CD4-positive, alpha-beta T cell treated with Interferon gamma for 1 hour (primary cell): Measurements from ENCODE around the gene CNOT6.
"Not testable (repeated sequence)": the region's sequence is repeated elsewhere in the genome, so short reads cannot be mapped to it uniquely, and the experiment has no call there.

Experiments
- DNase-seq: peaks from one replicate; pipeline ENCODE4 v3.0.0-alpha.2; 2020

CNOT6 gene

DNA sequence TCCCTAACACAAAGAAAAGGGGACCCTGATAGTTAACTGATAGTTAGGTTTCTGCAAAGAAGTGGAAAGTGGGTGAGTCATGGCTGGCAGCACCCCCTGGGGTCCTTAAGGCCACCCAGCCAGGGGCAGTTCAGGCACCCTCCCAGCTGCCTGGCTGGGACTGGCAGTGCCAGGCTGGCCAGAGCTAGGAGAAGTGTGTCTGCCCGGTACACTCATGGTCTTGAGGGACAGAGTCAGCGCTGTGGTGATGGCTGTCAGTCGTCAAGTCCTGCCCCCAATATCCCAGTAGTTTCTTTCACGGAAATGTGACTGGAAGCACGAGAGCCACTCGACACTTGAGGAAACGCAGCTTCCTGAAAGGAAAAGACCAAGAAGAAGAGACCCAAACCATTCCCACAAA is 22.3 kb upstream of the CNOT6 start:
- no peak for DNase-seq

DNA sequence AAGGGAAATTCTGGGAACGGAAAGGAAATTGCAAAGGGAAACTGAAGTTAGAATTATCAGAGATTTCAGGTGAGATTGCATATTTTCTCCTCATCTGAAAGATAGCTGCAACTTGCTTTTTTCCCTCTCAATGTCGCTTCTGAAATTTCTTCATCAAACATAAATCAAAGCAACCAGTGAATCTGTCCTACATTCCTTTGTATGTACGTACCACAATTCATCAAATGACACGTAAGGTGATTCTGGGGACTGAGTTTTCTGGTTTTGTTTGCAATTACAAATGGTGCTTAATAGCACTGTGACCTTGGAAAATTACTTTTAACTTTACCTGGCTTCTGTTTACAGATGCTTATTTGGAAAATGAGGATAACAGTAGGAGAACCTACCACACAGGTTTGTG is 21.9 kb upstream of the CNOT6 start:
- DNase-seq: no peak

DNA sequence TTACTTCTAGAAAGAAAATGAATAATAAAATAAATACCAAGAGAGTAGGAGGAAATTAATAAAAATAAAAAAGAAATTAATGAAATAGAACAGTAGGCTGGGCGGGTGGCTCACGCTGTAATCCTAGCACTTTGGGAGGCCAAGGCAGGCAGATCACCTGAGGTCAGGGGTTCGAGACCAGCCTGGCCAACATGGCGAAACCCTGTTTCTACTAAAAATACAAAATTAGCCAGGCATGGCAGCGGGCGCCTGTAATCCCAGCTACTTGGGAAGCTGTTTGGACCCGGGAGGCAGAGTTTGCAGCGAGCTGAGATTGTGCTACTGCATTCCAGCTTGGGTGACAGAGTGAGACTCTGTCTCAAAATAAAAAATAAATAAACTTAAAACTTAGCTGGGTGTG is 20.8 kb upstream of the CNOT6 start:
- not testable (repeated sequence) for DNase-seq

DNA sequence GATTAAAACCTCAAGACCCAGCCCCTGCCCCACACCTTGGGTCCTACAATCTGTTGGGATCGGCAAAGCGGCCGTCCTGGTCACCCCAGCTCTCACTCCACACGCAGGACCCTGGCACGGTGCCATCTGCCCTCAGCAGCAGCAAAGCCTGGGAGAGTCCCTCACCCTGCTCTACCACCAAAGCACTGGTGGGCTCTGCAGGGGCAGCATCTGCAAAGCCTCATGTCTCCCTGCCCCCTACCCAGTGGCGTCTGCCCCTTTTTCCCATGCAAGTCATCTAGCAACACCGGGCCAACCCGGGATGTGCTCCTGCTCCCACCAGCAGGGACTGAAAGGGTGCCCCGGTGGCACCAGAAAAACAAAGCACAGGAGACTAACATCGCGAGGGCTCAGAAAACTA is 19.6 kb upstream of the CNOT6 start:
- DNase-seq: no peak

DNA sequence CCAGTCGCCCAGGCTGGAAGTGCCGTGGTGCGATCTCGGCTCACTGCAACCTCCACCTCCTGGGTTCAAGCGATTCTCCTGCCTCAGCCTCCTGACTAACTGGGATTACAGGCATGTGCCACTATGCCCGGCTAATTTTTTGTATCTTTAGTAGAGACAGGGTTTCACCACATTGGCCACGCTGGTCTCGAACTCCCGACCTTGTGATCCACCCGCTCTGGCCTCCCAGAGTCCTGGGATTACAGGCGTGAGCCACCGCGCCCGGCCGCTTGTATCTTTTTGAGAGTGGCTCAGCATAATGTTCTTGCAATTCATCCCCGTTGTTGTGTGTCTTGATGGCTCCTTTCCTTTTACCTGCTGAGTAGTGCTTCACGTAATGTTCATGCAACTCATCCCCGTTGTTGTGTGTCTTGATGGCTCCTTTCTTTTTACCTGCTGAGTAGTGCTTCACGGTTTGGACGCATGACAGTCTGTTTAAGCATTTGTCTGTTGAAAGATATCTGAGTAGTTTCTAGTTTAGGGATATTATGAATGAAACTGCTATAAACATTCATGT is 18.1 kb upstream of the CNOT6 start:
- DNase-seq: not testable (repeated sequence)

DNA sequence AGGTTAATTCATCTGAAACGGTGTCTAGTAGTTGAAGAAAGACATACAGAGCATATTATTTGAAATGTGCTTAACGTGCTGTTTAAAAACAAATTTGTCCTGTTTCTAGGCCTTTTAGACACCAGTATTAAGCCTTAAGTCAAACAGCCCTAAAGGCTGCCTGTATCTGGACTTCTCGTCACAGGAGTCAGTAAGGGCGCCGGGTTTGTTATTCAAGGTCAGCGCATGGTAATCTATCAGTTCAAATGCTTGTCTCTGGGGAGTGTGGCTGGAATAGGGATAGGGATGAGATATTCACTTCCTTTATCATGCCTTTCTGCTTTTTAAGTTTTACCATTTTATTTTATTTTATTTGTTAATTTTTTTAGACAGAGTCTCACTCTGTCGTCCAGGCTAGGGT is 9.4 kb upstream of the CNOT6 start:
- no peak for DNase-seq

DNA sequence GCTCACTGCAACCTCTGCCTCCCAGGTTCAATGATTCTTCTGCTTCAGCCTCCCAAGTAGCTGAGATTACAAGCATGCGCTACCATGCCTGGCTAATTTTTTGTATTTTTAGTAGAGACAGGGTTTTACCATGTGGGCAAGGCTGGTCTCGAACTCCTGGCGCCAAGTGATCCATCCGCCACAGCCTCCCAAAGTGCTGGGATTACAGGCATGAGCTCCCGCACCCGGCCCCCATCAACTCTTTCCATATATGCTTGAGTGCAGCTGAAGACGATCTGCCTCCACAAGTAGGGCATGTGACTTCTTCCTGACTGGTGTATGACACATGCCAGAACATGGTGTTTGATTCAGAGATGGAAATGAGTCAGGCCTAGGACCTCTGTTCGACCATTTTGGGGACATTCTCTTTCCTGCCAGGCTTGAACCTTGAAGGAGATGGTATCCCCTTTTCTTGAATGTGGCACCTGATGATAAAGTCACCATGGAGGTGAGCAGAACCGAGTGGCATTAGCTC is 7.5 kb upstream of the CNOT6 start:
- DNase-seq: no peak

DNA sequence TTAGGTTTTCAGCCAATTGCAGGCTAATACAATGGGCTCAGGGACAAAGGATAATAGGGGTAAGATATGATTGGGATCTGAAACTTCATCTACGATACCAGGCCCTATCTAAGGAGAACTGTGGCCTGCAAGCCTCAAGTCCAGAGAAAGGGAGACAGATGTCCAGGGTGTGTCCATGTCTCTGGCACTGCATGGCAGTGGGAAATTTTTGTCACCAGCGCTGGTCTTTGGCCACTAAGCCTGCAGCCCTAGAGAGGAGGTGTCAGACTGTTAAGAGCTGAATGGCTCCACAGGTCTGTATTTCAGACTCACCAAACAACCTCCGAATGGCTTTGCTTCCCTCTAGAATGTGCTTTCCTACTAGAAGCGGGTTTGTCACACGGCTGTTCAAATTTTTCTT is 6.6 kb upstream of the CNOT6 start:
- no peak for DNase-seq

DNA sequence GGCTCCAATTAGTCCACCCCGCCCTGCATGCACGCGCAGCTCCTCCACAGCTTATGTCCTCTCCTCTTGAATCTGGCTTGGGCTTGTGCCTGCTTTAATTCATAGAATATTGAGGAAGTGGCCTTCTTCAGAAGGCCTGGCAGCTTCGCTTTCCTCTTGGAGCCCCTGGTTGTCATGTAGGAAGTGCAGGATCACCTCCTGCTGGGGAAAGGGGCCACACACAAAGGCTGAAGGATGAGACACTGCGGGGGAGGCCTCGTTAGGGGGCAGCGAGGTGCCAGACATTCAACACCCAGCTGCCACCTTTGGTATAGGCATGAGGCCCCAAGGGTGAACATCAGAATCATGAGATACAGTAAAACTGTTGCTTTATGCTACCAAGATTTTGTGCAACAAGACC is 2.7 kb upstream of the CNOT6 start:
- no peak for DNase-seq

DNA sequence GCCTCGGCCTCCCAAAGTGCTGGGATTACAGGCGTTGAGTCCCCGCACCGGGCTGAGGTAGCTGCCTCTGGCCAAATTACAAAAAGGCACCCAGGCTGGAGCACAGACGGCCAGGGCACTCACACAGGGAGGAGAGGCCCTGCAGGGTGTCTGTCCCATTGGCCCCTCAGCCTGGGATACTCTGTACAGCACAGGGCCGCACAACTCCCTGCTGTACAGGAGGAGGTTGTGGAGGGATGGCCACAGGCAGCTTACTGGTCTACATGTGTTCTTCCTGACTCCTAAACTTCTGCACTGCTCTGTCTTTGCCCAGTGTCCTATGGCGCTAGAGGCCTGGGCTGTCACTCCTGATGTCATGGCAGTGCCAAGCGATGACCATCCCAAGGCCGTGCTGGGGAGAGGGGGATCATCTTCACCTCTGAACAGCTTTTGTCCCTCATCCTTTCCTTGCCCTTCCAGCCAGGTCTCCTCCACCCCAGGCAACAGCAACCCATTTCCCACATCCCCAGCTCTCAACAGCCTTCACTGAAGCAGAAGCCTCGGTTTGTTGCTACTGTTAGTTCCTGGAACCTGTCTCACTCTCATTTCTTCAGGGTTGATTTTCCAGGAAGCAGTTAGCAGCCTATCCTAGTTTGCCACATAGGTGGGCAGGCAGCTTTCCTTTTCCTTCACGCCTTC is 1.8 kb upstream of the CNOT6 start:
- no peak for DNase-seq

DNA sequence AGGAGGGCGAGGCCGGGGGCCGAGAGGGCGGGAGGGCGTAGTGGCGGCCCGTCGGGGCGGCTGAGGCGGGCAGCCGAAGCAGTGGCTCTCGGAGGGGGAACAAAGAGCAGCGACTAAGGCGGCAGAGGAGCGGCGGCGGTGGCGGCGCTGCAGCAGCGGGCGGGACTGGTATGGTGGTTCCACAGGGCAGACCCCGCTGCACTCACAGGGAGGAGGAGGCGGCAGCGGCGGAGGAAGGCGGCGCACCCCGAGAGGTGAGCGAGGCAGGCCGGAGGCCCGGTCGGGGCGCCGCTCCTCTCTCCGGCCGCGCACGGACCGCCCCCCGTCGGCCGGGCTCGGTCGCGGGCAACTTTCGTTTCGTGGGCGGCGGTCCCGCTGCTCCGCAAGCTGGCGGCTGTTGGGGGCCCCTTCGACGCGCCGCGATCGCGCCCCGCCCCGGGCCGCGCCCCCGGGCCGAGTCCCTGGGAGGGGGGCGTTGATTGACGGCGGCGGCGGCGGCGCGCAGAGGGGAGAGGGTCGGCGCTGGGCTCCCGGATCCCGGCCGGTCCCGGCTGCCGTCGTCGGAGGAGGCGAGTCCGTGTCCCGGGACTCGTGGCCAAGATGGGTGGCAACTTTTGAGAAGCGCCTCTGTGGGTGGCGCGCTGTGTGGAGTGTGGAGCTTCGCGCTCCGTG is 467 bp downstream of the CNOT6 start:
- no peak for DNase-seq

DNA sequence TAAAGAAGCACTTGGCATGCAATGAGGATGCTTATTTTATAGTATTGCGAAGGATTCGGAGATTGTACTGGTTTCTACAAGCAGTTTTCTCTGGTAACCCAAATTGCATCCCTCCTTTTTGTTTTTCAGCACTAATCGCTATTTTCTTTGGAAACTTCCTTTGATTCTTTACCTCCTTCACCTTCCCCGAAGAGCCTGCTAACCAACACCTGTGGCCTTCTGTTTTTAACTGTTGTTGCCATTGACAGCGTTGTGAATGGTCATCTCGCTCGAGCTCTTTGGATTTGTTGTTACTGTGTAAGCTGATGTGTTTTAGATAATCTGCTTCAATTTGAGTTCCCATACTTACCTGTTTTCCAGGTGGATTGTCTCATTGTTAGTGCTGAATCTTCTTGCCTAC is 1.1 kb downstream of the CNOT6 start:
- no peak for DNase-seq

DNA sequence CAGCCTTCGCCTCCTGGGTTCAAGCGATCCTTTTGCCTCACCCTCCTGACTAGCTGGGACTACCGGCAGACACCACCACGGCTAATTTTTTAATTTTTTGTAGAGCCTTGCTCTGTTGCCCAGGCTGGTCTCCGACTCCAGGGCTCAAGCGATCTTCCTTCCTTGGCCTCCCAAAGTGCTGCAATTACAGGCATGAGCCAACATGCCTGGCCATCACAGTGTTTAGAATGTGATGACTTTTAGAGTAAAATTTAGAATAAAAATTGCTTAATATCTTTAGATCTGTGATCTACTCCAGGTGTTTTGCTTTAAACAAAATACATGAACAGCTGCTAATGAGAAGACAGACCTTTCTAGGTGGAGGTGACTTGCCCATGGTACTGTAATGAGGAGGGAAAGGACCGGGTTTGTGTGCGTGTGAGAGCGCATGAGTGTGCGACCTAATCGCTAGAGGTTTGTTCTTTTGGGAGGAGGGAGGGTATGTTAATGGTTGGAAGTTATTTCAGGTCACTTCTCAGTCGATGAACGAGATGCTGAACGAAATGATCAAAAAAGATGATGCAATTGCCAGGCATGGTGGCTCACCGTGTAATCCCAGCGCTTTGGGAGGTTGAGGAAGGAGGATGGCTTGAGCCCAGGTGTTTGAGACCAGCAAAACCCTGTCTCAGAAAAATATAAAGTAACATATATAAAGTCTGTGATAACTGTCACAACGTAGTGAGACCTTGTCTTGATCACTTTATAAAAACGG is 2.0 kb downstream of the CNOT6 start:
- no peak for DNase-seq

DNA sequence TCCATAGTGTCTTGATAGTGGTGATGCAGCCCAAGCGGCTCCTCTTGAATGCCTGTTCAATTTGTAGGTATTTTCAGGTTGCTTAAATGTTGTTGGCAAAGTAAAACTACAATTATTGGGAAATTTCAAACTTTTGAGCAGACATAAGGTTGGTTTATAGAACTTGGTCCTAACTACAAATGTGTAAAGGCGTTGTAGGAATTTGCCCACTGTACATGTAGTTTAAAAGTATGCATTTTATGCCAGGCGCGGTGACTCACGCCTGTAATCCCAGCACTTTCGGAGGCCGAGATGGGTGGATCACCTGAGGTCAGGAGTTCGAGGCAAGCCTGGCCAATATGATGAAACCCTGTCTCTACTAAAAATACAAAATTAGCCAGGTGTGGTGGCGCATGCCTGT is 2.6 kb downstream of the CNOT6 start:
- DNase-seq: not testable (repeated sequence)

DNA sequence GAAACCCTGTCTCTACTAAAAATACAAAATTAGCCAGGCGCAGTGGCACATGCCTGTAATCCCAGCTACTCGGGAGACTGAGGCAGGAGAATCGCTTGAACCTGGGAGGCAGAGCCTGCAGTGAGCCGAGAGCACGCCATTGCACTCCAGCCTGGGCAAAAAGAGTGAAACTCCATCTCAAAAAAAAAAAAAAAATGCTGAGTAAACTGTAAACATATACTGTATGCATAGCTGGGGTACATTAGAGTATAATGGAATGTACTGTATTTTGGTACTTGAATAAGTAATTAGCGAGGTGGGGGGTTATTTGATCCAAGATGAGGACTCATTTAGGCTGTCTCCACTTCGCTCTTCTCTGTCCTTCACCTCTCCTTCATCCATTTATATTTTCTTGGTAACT is 3.7 kb downstream of the CNOT6 start:
- DNase-seq: not testable (repeated sequence)

DNA sequence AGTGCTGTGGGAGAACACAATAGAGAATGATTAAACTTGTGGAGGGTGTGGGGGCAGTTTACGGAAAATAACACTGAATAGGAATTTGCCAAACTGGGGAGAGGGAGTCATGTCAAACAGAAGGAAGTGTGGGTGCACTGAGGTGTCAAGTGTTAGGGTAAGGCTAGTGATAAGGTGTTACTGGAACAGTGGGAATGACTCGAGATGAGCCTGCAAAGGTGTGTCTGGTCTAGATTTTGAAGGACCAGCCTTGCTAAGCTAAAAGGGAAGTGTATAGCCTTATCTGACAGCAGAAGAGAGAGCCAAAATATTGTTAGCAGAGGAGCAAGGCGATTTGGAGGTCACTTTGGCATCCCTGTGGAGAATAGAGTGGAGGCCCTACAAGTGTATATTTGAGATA is 4.2 kb downstream of the CNOT6 start:
- DNase-seq: no peak

DNA sequence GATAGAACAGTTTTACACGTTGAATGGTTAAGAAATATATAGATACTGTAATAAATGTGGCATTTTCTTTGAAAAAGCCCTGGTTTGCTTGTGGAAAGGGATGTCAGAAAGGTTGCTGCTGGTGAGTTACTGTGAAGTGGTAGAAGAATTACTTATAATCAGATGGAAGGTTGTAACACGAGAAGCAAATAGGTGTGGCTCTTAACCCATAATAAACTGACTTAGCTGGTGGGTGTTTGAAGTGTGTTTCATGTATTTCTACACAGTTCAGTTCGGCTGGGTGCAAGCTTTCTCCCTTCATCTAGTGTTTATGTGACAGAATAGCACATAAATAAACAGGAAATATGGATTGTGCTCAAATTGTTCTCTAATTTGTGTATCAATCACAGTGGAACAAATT is 5.5 kb downstream of the CNOT6 start:
- DNase-seq: no peak

DNA sequence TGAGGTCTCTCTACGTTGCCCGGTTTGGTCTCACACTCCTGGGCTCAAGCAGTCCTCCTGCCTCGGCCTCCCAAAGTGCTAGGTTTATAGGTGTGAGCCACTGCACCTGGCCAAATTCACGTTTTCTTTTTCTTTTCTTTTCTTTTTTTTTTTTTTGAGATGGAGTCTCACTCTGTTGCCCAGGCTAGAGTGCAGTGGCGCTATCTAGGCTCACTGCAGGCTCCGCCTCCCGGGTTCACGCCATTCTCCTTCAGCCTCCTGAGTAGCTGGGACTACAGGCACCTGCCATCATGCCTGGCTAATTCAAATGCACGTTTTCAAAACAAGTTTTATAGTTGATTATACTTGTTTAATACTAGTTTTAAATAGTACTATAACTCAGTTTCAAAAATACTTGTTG is 6.1 kb downstream of the CNOT6 start:
- DNase-seq: not testable (repeated sequence)

DNA sequence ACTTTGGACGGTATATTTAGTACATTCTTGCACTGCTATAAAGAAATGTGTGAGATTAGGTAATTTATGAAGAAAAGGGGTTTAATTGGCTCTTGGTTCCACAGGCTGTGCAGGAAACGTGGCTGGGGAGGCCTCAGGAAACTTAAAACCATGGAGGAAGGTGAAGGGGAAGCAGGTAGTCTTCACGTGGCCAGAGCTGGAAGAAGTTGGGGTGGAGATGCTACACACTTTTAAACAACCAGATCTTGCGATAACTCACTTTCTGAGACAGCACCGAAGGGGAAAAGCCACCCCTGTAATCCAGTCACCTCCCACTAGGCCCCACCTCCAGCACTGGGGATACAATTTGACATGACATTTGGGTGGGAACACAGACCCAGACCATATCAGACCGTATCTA is 13.5 kb downstream of the CNOT6 start:
- no peak for DNase-seq

DNA sequence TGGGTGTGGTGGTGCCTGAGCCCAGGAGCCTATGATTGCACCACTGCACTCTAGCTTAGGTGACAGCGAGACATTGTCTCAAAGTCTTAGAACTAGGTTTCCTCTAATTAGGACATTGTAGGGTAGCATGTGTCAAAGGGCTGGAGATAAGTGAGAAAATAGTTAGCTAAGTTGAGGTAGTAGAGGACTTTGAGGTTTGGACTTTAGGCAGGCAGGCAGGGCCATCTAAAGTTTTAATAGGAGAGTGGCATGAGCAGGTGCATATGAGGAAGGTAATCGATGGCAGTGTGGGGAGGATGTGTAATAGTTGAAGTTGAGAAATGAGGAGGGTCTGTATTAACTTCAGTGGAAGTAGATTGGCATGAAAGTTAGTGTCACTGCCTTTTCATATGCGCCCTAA is 21.1 kb downstream of the CNOT6 start:
- DNase-seq: no peak

DNA sequence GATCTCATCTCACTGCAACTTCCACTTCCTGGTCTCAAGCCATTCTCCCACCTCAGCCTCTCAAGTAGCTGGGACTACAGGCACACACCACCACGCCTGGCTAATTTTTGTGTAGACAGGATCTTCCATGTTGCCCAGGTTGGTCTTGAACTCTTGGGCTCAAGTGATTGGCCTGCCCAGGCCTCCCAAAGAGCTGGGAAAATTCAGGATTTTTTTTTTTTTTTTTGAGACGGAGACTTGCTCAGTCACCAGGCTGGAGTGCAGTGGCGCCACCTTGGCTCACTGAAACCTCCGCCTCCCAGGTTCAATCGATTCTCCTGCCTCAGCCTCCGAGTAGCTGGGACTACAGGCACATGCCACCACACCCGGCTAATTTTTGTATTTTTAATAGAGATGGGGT is 21.8 kb downstream of the CNOT6 start:
- DNase-seq: not testable (repeated sequence)

DNA sequence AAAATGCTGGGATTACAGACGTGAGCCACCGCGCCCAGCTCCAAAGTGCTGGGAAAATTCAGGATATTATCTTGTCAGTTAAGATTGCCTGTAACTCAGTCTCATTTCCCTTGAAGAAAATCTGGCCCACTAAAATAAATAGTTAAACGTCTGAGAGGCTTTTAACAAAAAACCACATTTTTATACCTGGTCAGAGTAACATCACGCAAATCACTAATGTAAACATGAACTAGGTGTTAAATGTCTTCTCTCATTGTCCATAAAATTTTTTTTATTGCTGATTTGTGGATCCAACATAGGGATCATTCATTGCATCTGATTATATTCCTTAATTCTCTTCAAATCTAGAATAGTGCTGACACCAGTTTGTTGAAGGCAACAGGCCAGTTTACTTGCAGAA is 22.3 kb downstream of the CNOT6 start:
- no peak for DNase-seq

DNA sequence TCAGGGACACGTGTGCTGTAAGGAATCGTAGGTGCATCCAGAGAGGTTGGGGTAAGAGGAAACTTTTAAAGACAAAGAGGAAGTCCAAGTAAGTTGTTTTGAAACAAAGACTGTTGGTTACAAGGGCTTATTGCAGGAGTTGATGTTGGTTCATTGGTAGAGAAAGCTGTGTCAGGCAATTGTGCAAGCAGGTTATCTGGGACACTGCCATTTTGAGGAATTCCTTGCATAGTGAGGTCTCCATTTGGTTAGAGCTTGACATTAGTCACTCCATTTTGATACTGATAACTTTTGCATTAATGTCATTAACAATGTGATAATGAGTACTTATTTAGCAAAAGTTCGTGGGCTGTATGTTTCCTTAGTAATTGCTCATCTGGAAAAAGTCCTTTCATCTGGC is 24.9 kb downstream of the CNOT6 start:
- no peak for DNase-seq

DNA sequence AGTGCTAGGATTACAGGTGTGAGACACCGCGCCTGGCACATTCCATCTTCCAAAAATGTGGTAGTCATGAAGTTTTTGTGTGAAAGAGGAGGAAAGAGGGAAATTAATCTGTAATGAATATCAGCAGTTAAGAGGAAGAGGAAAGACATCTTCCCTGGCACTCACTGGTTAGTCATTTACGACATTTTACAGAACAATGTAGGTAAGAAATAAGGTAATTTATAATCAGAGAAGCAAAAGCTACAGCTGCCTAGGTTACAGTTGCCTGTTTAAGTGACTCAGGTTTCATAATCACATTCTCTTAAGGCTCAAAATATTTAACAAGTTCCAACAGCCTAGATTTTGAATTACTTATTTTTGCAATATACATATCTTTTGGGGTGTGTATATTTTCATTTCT is 26.9 kb downstream of the CNOT6 start:
- DNase-seq: no peak
